ENCODE data around the gene GPR39.

- TF ChIP-seq CTCF (IDR thresholded peaks at IDR 0.05) = no peak
- no peak for TF ChIP-seq POLR2A (IDR thresholded peaks at IDR 0.05)
- no peak for TF ChIP-seq POLR2AphosphoS5 (IDR thresholded peaks at IDR 0.05)
These were observed 29.5 kb upstream of the GPR39 start for GRCh38 chr2:132387126-132387525.

Data from upper lobe of left lung (tissue), 4 donors.